NT2/D1 (cell line): Measurements from ENCODE around the gene EMD.
"Not testable (repeated sequence)": the region's sequence is repeated elsewhere in the genome, so short reads cannot be mapped to it uniquely, and the experiment has no call there.

Experiments used
- SUZ12 ChIP-seq: IDR thresholded peaks from 2 replicates; pipeline ENCODE4 v1.6.1; 2011; ENCODE audit not compliant: insufficient read length, insufficient read depth; ENCODE audit errors: extremely low read depth
- YY1 ChIP-seq: IDR thresholded peaks from 2 replicates; pipeline ENCODE4 v1.6.1; 2011; ENCODE audit not compliant: insufficient read length, insufficient read depth
- ZNF274 ChIP-seq: IDR thresholded peaks from 2 replicates; pipeline ENCODE4 v1.6.1; 2011; ENCODE audit warnings: mild to moderate bottlenecking, low read depth, low read length

DNA sequence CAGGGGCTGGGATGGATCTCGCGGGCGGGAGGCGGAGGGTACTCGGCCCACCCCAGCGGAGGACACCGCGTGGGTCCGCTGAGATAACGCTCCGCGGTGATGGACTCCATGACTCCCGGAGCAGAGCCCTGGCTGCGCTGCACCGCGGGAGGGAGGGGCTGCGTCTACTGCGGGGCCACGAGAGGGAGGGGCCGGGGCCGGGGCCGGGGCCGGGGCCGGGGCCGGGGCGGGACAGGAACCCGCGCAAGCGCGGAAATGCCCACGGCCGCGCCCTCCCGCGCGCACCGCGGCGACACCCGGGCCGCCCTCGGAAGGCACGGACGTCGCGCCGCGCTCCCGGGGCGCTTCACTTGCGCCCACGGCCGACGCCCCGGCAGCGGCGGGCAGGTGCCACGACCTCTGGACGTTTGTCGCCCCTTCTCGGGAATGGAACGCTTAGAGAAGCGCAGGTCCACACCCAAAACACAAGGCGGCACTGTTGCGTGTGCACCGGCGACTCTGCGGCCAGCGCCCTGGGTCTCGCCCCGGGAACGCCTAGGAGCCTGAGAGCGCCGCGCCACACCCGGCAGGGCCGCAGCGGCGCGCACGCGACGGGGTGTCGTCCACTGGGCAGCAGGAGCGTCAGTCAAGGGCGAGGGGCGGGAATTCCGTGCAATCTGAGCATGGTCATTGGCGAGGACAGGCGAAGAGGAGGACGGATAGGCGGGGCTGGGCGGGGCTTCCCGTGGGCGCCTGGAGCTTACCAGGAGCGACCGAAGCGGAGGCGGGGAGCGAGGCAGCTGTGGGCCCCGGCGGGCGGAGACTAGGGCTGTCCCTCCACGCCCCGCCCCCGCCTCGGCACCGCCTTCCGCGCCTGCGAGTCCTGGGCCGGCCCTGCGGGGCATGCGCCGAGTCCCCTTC is 37.4 kb upstream of the EMD start:
- TF ChIP-seq SUZ12, YY1, ZNF274: not testable (repeated sequence)
